GM18505 (cell line): ENCODE data around the gene AMBRA1.
A peak's percentile ranks its signal among the peaks of the same experiment; 100 is the strongest.
"Not testable (repeated sequence)": the region's sequence is repeated elsewhere in the genome, so short reads cannot be mapped to it uniquely, and the experiment has no call there.

ENCODE experiments used
- ATAC-seq: cut with Tn5 transposase; IDR thresholded peaks from one replicate; pipeline ENCODE4 v1.9.1; 2021; ENCODE audit not compliant: unreplicated experiment
- POLR2A ChIP-seq: IDR thresholded peaks from 4 replicates; pipeline ENCODE4 v1.6.1; 2011; ENCODE audit warnings: borderline replicate concordance; ENCODE audit not compliant: insufficient read depth, insufficient read length; ENCODE audit errors: extremely low read depth

AMBRA1 gene

GRCh38 chr11:46378296-46378695, 215.5 kb downstream of the AMBRA1 start:
- ATAC-seq: no peak
- TF ChIP-seq POLR2A: no peak

GRCh38 chr11:46377831-46378230, 216.0 kb downstream of the AMBRA1 start:
- no peak for TF ChIP-seq POLR2A
- no peak for ATAC-seq

- no peak for TF ChIP-seq POLR2A
- ATAC-seq: no peak
These were observed 216.5 kb downstream of the AMBRA1 start for GRCh38 chr11:46377290-46377689.

DNA sequence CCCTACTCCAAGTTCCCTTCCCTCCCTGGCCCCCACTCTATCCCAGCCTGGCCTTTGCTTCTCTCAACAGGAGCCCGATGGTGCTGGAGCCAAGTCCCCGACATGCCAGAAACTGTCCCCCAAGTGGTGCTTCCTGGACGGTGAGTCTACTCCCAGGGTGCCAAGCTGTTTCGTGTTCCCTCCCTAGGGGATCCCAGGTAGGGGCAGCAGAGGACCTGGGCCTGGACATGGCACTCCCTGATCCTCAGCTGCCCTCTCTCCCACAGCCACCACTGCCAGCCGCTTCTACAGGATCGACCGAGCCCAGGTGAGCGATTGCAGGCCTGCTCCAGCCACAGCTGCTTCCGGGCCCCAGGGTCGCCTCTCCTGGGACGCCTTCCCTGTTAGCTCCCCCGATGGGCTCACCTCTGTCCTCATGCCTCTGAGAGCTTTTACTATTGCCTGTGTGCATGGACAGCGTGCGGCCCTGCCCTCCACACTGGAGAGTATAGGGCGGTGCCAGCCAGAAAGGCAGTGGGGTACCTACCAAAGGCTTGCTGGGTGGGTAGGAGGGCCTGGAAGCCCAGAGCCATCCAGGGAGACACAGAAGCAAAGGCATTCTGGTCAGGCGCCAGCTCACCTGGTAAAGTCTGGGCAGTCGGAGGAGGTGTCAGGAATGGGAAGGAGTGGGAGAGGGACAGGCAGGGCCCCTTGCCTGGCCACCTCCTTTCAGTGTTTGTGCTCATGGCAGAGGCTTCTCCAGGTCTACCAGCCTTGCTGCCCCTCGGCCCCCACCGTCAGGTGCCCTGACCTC, 217.4 kb downstream of the AMBRA1 start:
- ATAC-seq: no peak
- no peak for TF ChIP-seq POLR2A

DNA sequence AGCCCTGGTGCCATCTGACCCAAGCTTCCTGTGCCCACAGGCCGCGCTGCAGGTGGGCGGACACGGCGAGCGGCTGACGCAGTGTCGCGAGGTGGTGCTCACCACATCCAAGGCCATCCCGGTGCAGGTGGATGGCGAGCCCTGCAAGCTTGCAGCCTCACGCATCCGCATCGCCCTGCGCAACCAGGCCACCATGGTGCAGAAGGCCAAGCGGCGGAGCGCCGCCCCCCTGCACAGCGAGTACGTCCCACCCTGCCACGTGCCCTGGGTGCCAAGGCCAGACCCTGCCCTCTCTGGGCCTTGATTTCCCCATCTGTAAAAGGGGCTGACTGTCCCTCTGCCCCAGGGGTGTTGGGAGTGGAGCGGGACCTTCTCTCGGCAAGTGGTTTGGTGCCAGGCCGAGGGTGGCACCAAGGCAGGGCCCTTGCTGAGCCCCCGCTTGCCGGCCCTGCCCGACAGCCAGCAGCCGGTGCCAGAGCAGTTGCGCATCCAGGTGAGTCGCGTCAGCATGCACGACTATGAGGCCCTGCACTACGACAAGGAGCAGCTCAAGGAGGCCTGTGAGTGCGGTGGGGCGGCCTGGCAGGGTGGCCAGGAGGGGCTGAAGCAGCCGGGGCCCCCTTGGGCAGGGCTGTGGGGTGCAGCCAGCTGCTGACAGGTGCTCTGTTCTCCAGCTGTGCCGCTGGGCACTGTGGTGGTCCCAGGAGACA, 218.3 kb downstream of the AMBRA1 start:
- TF ChIP-seq POLR2A: no peak

GRCh38 chr11:46374815-46375214, 219.0 kb downstream of the AMBRA1 start:
- TF ChIP-seq POLR2A: no peak
- no peak for ATAC-seq

More for the DNA sequence above, 218.3 kb downstream of the AMBRA1 start:
- ATAC-seq: no peak

DNA sequence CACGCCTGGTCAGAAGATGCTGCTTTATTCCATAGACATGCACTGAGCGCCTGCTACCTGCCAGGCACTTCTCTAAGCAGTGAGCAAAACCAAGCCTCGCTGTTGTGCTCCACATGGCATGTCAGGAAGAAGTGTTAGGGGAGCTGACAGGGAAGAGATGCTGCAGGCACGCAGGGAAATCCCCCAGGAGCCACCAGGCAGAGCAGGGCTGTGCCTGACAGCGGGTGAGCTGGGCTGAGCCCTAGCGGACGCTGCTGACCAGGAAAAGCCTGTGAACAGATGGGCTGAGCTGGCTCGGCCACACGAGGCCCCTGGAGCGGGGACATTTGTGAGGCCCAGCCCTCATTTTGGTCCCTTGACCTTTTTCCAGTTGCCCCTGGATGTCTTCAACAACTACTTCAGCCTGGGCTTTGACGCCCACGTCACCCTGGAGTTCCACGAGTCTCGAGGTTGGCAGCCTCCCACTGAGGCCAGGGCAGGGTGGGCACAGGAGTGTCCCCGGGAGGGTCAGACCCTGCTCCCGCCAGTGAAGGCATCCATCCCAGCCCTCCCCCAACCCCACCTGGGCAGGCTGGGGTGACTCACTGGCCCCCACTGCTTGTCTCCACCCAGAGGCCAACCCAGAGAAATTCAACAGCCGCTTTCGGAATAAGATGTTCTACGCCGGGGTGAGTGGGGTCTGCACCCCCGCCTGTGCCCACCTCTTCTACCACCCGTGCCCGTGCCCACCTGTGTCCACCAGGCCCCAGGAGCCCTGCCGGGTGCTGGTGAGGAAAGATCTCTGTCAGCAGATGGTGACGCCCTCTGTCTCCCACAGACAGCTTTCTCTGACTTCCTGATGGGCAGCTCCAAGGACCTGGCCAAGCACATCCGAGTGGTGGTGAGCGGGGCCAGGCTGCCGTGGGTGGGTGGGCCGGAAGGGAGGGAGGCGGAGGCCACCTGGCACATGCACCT, 219.8 kb downstream of the AMBRA1 start:
- ATAC-seq: no peak
- no peak for TF ChIP-seq POLR2A

DNA sequence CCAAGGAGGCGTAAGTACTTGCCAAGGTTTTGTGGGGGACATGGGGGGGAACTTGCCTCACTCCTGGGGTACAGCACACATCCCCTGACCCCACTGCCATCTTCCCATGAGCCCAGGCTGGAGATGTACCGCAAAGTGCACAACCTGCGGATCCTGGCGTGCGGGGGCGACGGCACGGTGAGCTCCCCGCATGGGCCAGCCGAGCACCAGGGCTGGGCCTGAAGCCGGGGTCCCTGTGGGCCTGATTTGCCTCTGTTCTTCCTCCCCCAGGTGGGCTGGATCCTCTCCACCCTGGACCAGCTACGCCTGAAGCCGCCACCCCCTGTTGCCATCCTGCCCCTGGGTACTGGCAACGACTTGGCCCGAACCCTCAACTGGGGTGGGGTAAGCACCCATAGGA, 221.3 kb downstream of the AMBRA1 start:
- not testable (repeated sequence) for ATAC-seq

DNA sequence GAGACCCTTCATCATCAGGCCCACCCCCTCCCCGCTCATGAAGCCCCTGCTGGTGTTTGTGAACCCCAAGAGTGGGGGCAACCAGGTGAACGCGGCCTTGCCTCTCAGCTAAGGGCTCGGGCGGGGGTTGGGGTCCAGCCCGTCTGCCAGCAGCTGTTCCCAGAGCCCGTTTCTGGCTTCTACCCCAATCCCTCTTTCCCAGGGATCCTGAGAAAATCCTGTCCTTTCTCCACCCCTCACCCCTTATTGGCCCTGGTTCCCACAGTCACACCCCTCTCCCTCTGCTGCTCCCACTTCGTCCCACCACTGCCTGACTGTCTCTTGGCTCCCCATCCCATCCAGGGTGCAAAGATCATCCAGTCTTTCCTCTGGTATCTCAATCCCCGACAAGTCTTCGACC, 221.7 kb downstream of the AMBRA1 start:
- no peak for TF ChIP-seq POLR2A
- ATAC-seq: no peak

- ATAC-seq: not testable (repeated sequence)
These were observed 222.6 kb downstream of the AMBRA1 start for GRCh38 chr11:46371262-46371661.

- ATAC-seq: no peak
- TF ChIP-seq POLR2A: no peak
These were observed 223.6 kb downstream of the AMBRA1 start for GRCh38 chr11:46370253-46370652.

DNA sequence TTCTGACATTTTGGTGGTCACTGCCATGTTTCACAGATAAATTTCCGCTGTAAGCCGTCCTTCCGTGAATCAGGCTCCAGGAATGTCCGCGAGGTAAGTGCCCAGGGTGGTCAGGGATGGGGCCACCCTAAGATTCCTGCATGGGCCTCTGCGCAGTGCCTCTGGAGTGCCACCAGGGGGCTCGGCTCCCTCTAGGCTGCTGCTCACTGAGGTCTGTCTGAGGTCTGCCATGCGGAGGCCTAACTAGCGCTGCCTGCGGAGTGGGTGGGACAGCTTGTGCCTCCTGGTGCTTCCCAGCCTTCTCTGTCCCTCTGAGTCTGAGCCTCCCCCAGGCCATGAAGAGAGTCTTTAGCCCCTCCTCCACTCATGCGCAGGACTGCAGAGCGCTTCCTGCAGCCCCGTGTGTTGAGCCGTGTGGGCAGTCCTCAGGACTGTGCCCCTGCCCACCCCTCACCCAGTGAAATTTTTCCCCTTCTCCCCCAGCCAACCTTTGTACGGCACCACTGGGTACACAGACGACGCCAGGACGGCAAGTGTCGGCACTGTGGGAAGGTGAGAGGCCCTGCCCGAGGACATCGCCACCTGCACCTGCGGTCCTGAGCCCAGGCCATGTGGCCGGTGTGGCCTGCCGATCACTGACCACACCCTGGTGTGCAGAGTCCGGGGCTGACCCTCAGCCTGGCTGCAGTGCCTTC, 224.2 kb downstream of the AMBRA1 start:
- TF ChIP-seq POLR2A: no peak
- ATAC-seq: peak; percentile 56

DNA sequence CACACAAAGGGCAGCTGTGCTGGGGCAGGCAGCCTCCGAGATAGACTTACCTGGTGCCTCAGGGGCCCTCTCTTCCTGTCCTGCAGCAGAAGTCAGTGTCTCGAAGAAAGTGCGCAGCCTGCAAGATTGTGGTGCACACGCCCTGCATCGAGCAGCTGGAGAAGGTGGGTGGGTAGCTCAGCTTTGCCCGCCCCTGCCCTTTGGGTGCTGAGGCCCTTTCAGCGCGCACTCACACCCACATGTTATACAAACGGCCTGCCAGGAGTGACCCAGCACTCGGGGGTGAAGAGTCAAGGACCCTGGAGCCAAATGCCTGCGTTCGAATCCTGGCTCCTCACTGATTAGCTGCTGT, 225.9 kb downstream of the AMBRA1 start:
- no peak for ATAC-seq
- TF ChIP-seq POLR2A: no peak
